NB4 (cell line): Measurements from ENCODE around the gene TOMM20L.

Source experiments
- TF ChIP-seq, protein P1 (sequence below): IDR thresholded peaks from one replicate; pipeline ENCODE4 v1.5.1; 2012; ENCODE audit warnings: low read depth, low read length
- TF ChIP-seq, protein P2 (sequence below): IDR thresholded peaks from 2 replicates; pipeline ENCODE4 v1.6.1; 2011; ENCODE audit warnings: low read depth, low read length

DNA sequence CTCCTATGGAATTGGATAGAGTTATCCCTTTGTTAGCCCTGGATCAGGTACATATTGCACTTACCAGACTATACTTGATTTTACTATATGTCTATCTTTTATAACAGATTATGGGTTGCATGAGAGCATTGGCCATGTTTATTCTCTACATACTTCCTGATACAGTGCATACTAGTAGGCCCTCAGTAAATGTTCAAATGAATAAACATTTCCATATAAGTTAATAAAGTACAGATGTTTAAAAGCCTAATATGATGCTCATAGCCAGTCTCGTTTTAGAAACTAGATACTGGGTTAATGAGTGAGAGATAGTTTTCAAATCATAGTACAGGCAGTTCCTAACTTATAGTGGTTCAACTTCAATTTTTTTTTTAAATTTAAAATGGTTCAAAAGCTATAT lies 39.5 kb upstream of the TOMM20L start:
- TF ChIP-seq, protein P1, sequence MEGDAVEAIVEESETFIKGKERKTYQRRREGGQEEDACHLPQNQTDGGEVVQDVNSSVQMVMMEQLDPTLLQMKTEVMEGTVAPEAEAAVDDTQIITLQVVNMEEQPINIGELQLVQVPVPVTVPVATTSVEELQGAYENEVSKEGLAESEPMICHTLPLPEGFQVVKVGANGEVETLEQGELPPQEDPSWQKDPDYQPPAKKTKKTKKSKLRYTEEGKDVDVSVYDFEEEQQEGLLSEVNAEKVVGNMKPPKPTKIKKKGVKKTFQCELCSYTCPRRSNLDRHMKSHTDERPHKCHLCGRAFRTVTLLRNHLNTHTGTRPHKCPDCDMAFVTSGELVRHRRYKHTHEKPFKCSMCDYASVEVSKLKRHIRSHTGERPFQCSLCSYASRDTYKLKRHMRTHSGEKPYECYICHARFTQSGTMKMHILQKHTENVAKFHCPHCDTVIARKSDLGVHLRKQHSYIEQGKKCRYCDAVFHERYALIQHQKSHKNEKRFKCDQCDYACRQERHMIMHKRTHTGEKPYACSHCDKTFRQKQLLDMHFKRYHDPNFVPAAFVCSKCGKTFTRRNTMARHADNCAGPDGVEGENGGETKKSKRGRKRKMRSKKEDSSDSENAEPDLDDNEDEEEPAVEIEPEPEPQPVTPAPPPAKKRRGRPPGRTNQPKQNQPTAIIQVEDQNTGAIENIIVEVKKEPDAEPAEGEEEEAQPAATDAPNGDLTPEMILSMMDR = no peak
- TF ChIP-seq, protein P2, sequence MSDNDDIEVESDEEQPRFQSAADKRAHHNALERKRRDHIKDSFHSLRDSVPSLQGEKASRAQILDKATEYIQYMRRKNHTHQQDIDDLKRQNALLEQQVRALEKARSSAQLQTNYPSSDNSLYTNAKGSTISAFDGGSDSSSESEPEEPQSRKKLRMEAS = no peak
